Smooth muscle cell (in vitro differentiated cells): ENCODE results near the gene ERICH6. TPM values are rescaled to one million over a fixed set of nuclear protein-coding genes. Genes with fewer than 3 reads are reported as not detected.

Experiments
- DNase-seq: peaks from one replicate; lab custom pipeline; 2025; ENCODE audit not compliant: unreplicated experiment; lab: John Stamatoyannopoulos, UW
- H2AFZ ChIP-seq: fragments of 200-600 bp; sonication (generic); 2 replicates; pipeline ENCODE4 v1.6.0; 2016; ENCODE audit warnings: antibody characterized with exemption, low read depth, mild to moderate bottlenecking
- H3F3A ChIP-seq: fragments of 200-600 bp; sonication (generic); 2 replicates; pipeline ENCODE4 v1.6.0; 2017; ENCODE audit warnings: antibody characterized with exemption, low read depth
- H3K27ac ChIP-seq: fragments of 200-600 bp; sonication (generic); 2 replicates; pipeline ENCODE4 v1.5.1; 2016; ENCODE audit warnings: low read depth, mild to moderate bottlenecking
- H3K27me3 ChIP-seq: fragments of 200-600 bp; sonication (generic); 2 replicates; pipeline ENCODE4 v1.6.1; 2016; ENCODE audit warnings: low read depth, mild to moderate bottlenecking
- H3K36me3 ChIP-seq: fragments of 200-600 bp; sonication (generic); 2 replicates; pipeline ENCODE4 v1.5.1; 2016; ENCODE audit warnings: low read depth
- H3K4me1 ChIP-seq: fragments of 200-600 bp; sonication (generic); 2 replicates; pipeline ENCODE4 v1.5.1; 2016; ENCODE audit warnings: low read depth
- H3K4me2 ChIP-seq: fragments of 200-600 bp; sonication (generic); 2 replicates; pipeline ENCODE4 v1.6.0; 2016; ENCODE audit warnings: mild to moderate bottlenecking
- H3K4me3 ChIP-seq: fragments of 200-600 bp; sonication (generic); 2 replicates; pipeline ENCODE4 v1.5.1; 2016; ENCODE audit warnings: mild to moderate bottlenecking
- H3K79me2 ChIP-seq: fragments of 200-600 bp; sonication (generic); 2 replicates; pipeline ENCODE4 v1.6.0; 2016; ENCODE audit warnings: low read depth, mild to moderate bottlenecking
- H3K9ac ChIP-seq: fragments of 200-600 bp; sonication (generic); 2 replicates; pipeline ENCODE4 v1.6.0; 2016; ENCODE audit warnings: low read depth
- H3K9me3 ChIP-seq: fragments of 200-600 bp; sonication (generic); replicated peaks from 2 replicates; pipeline ENCODE4 v1.5.1; 2016; ENCODE audit warnings: low read depth
- H4K20me1 ChIP-seq: fragments of 200-600 bp; sonication (generic); 2 replicates; pipeline ENCODE4 v1.6.0; 2016; ENCODE audit warnings: low read depth
- WGBS: methylation state at CpG from one replicate; pipeline ENCODE4 v1.1.7; 2016; ENCODE audit warnings: low lambda C conversion rate; 5-methylcytosine and 5-hydroxymethylcytosine counted together
- polyA plus RNA-seq: library from polyadenylated mRNA; unstranded; fragments of >200 nt; fragmentation: Nextera tagmentation; extraction: Ambion mirVana; gene quantifications from 2 replicates; pipeline ENCODE4 v1.2.1, GENCODE V29; 2016
- total RNA-seq: library from RNA; depleted of rRNA; stranded (reverse); fragments of >200 nt; gene quantifications from 2 replicates; pipeline ENCODE4 v1.2.3, GENCODE V29; 2014
- TF ChIP-seq, protein P1 (sequence below): fragments of 200-600 bp; sonication (generic); IDR thresholded peaks from 2 replicates; pipeline ENCODE4 v1.5.1; 2017; ENCODE audit warnings: borderline replicate concordance, mild to moderate bottlenecking, antibody characterized with exemption; ENCODE audit not compliant: insufficient read depth, poor library complexity, severe bottlenecking

ERICH6 gene
- total and polyA plus RNA-seq, 2 experiments from 2014 or later, result 0.38 TPM; not detected in 1

- H3K9ac ChIP-seq, result no peak overlapping the region
- H3K4me1 ChIP-seq, result peaks cover 16% of the 10 kb centered on the region
- peaks cover 21% of the 10 kb centered on the region for H3F3A ChIP-seq
- no peaks in the 10 kb centered on the region for H3K27me3 ChIP-seq
- H3K4me2 ChIP-seq, result no peak overlapping the region
- no peaks in the 10 kb centered on the region for H3K9me3 ChIP-seq
- no peaks in the 10 kb centered on the region for H3K36me3 ChIP-seq
- DNase-seq, result no peak
- peaks cover 70% of the 10 kb centered on the region for H4K20me1 ChIP-seq
- whole genome bisulfite sequencing, result 93% methylated on average over 4 of the region's 4 CpGs
- peak overlapping the region; percentile 62 for H3K27ac ChIP-seq
- H2AFZ ChIP-seq, result no peak overlapping the region
- TF ChIP-seq, protein P1, sequence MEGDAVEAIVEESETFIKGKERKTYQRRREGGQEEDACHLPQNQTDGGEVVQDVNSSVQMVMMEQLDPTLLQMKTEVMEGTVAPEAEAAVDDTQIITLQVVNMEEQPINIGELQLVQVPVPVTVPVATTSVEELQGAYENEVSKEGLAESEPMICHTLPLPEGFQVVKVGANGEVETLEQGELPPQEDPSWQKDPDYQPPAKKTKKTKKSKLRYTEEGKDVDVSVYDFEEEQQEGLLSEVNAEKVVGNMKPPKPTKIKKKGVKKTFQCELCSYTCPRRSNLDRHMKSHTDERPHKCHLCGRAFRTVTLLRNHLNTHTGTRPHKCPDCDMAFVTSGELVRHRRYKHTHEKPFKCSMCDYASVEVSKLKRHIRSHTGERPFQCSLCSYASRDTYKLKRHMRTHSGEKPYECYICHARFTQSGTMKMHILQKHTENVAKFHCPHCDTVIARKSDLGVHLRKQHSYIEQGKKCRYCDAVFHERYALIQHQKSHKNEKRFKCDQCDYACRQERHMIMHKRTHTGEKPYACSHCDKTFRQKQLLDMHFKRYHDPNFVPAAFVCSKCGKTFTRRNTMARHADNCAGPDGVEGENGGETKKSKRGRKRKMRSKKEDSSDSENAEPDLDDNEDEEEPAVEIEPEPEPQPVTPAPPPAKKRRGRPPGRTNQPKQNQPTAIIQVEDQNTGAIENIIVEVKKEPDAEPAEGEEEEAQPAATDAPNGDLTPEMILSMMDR, result no peak
- peaks cover 50% of the 10 kb centered on the region for H3K79me2 ChIP-seq
- no peak overlapping the region for H3K4me3 ChIP-seq
Measured at GRCh38 chr3:150742679-150743078, 39.0 kb upstream of the ERICH6 start.

GRCh38 chr3:150742141-150742523 is 38.4 kb upstream of the ERICH6 start:
- no peak for DNase-seq
- Histone ChIP-seq H3K4me3 (no peak overlapping the region), H3K27me3 (no peaks in the 10 kb centered on the region), H3K36me3 (no peaks in the 10 kb centered on the region), H3K9ac (no peak overlapping the region), H3K79me2 (peaks cover 45% of the 10 kb centered on the region), H3K27ac (no peak overlapping the region), H2AFZ (no peak overlapping the region), H4K20me1 (peaks cover 65% of the 10 kb centered on the region), H3K4me2 (no peak overlapping the region), H3F3A (peaks cover 27% of the 10 kb centered on the region), H3K4me1 (peaks cover 16% of the 10 kb centered on the region), H3K9me3 (no peaks in the 10 kb centered on the region)
- 97% methylated on average over 15 of the region's 15 CpGs for WGBS
- TF ChIP-seq, protein P1, result no peak

- 92% methylated on average over 5 of the region's 5 CpGs for WGBS
- no peak overlapping the region for H3K4me3 ChIP-seq
- TF ChIP-seq, protein P1, result no peak
- peaks cover 29% of the 10 kb centered on the region for H3F3A ChIP-seq
- no peak overlapping the region for H3K9ac ChIP-seq
- no peak overlapping the region for H2AFZ ChIP-seq
- H3K27ac ChIP-seq, result no peak overlapping the region
- no peaks in the 10 kb centered on the region for H3K9me3 ChIP-seq
- H3K4me1 ChIP-seq, result peaks cover 16% of the 10 kb centered on the region
- peaks cover 60% of the 10 kb centered on the region for H4K20me1 ChIP-seq
- no peaks in the 10 kb centered on the region for H3K36me3 ChIP-seq
- peaks cover 40% of the 10 kb centered on the region for H3K79me2 ChIP-seq
- no peak for DNase-seq
- H3K4me2 ChIP-seq, result no peak overlapping the region
- no peaks in the 10 kb centered on the region for H3K27me3 ChIP-seq
Measured at GRCh38 chr3:150741497-150742140, 37.9 kb upstream of the ERICH6 start.

- Histone ChIP-seq H3K27ac (no peak overlapping the region), H3K4me1 (peaks cover 16% of the 10 kb centered on the region), H3K4me2 (no peak overlapping the region), H3K27me3 (no peaks in the 10 kb centered on the region), H2AFZ (no peak overlapping the region), H3K36me3 (no peaks in the 10 kb centered on the region), H4K20me1 (peaks cover 53% of the 10 kb centered on the region), H3K4me3 (no peak overlapping the region), H3K79me2 (peaks cover 33% of the 10 kb centered on the region), H3K9ac (no peak overlapping the region), H3K9me3 (no peaks in the 10 kb centered on the region), H3F3A (peaks cover 29% of the 10 kb centered on the region)
- no peak for DNase-seq
- TF ChIP-seq, protein P1, result no peak
- 94% methylated on average over 12 of the region's 12 CpGs for WGBS
Measured at GRCh38 chr3:150740733-150741496, 37.2 kb upstream of the ERICH6 start.
